Neutrophil (primary cell): ENCODE measurements around the gene PACC1.

ENCODE experiments used
- H3K27ac ChIP-seq: fragments of 200-600 bp; sonication (generic); 2 replicates; pipeline ENCODE4 v1.5.1; 2016; ENCODE audit warnings: mild to moderate bottlenecking, moderate library complexity
- H3K27me3 ChIP-seq: fragments of 200-600 bp; sonication (generic); 2 replicates; pipeline ENCODE4 v1.6.0; 2016; ENCODE audit warnings: mild to moderate bottlenecking
- H3K36me3 ChIP-seq: fragments of 200-600 bp; sonication (generic); 2 replicates; pipeline ENCODE4 v1.5.1; 2017
- H3K4me1 ChIP-seq, 2 experiments: fragments of 200-600 bp in 1 of 2; sonication (generic) in 1 of 2; 1 replicate in 1 of 2; 2 replicates in 1 of 2; pipeline versions ENCODE4 v1.5.1 to v1.6.1; 2013 to 2016; ENCODE audit warnings: low read depth in 1 of 2, low read length in 1 of 2, mild to moderate bottlenecking in 1 of 2, moderate library complexity in 1 of 2; ENCODE audit not compliant: control insufficient read depth in 1 of 2, insufficient read depth in 1 of 2
- H3K4me3 ChIP-seq, 2 experiments: fragments of 200-600 bp in 1 of 2; sonication (generic) in 1 of 2; 1 replicate in 1 of 2; 2 replicates in 1 of 2; pipeline ENCODE4 v1.5.1; 2013 to 2016; ENCODE audit warnings: low read depth in 1 of 2, low read length in 1 of 2, mild to moderate bottlenecking in 1 of 2, moderate library complexity in 1 of 2
- H3K9me3 ChIP-seq: fragments of 200-600 bp; sonication (generic); 2 replicates; pipeline ENCODE4 v1.5.1; 2016
- CTCF ChIP-seq: fragments of 200-600 bp; sonication (generic); IDR thresholded peaks from 2 replicates; pipeline ENCODE4 v1.5.1; 2016; ENCODE audit warnings: antibody characterized with exemption

Gene PACC1

GRCh38 chr1:212367474-212368072, 47.1 kb downstream of the PACC1 start:
- Histone ChIP-seq H3K27me3 (no peaks in the 10 kb centered on the region), H3K9me3 (no peaks in the 10 kb centered on the region), H3K27ac (peak overlapping the region; percentile 47), H3K36me3 (peaks cover 48% of the 10 kb centered on the region), H3K4me1 (no peaks in the 10 kb centered on the region), H3K4me3 (no peak overlapping the region)
- TF ChIP-seq CTCF, result no peak

GRCh38 chr1:212366901-212367300, 47.8 kb downstream of the PACC1 start:
- Histone ChIP-seq H3K27ac (peak overlapping the region; percentile 47), H3K27me3 (no peaks in the 10 kb centered on the region), H3K4me1 (no peaks in the 10 kb centered on the region), H3K36me3 (peaks cover 54% of the 10 kb centered on the region), H3K9me3 (no peaks in the 10 kb centered on the region), H3K4me3 (no peak overlapping the region)
- no peak for TF ChIP-seq CTCF

GRCh38 chr1:212364985-212365384, 49.7 kb downstream of the PACC1 start:
- Histone ChIP-seq H3K4me1 (no peaks in the 10 kb centered on the region), H3K27me3 (no peaks in the 10 kb centered on the region), H3K9me3 (no peaks in the 10 kb centered on the region), H3K4me3 (no peak overlapping the region), H3K27ac (peak overlapping the region; percentile 46), H3K36me3 (peaks cover 74% of the 10 kb centered on the region)
- no peak for TF ChIP-seq CTCF

- no peak overlapping the region for H3K27ac ChIP-seq
- H3K36me3 ChIP-seq, result peaks cover 83% of the 10 kb centered on the region
- no peaks in the 10 kb centered on the region for H3K27me3 ChIP-seq
- no peaks in the 10 kb centered on the region for H3K9me3 ChIP-seq
- no peak for TF ChIP-seq CTCF
- no peaks in the 10 kb centered on the region for H3K4me1 ChIP-seq
- no peak overlapping the region for H3K4me3 ChIP-seq
Observed at GRCh38 chr1:212359794-212360479, 54.7 kb downstream of the PACC1 start.

GRCh38 chr1:212355230-212355969, 59.3 kb downstream of the PACC1 start:
- Histone ChIP-seq H3K4me1 (no peaks in the 10 kb centered on the region), H3K27me3 (no peaks in the 10 kb centered on the region), H3K27ac (no peak overlapping the region), H3K9me3 (no peaks in the 10 kb centered on the region), H3K36me3 (peaks cover 84% of the 10 kb centered on the region), H3K4me3 (no peak overlapping the region)
- TF ChIP-seq CTCF, result no peak
